NCI-H2196 (cell line): ENCODE data around the gene DOCK10.

Experiments
- DNase-seq: peaks from one replicate; lab custom pipeline; 2025; ENCODE audit not compliant: unreplicated experiment; lab: John Stamatoyannopoulos, UW

Gene DOCK10

GRCh38 chr2:225013425-225014365 is 28.6 kb downstream of the DOCK10 start:
- DNase-seq: no peak

GRCh38 chr2:225011585-225011984 is 30.7 kb downstream of the DOCK10 start:
- no peak for DNase-seq

- DNase-seq: no peak
Measured at GRCh38 chr2:225010804-225011203, 31.5 kb downstream of the DOCK10 start.

GRCh38 chr2:225009768-225010167 is 32.5 kb downstream of the DOCK10 start:
- DNase-seq: no peak

- DNase-seq: peak; percentile 19
Measured at GRCh38 chr2:225008935-225009334, 33.3 kb downstream of the DOCK10 start.

- DNase-seq: no peak
Measured at GRCh38 chr2:225008179-225008856, 34.0 kb downstream of the DOCK10 start.

GRCh38 chr2:225006730-225007129 is 35.5 kb downstream of the DOCK10 start:
- no peak for DNase-seq

- no peak for DNase-seq
Measured at GRCh38 chr2:225004597-225004996, 37.7 kb downstream of the DOCK10 start.

- DNase-seq: peak; percentile 14
Measured at GRCh38 chr2:225002656-225003045, 39.6 kb downstream of the DOCK10 start.

GRCh38 chr2:225002039-225002655 is 40.1 kb downstream of the DOCK10 start:
- peak; percentile 71 for DNase-seq

GRCh38 chr2:224999754-225000153 is 42.5 kb downstream of the DOCK10 start:
- DNase-seq: no peak

- DNase-seq: no peak
Measured at GRCh38 chr2:224999321-224999720, 42.9 kb downstream of the DOCK10 start.

GRCh38 chr2:224997802-224998201 is 44.5 kb downstream of the DOCK10 start:
- no peak for DNase-seq

- no peak for DNase-seq
Measured at GRCh38 chr2:224995419-224995818, 46.8 kb downstream of the DOCK10 start.

GRCh38 chr2:224994242-224994823 is 47.9 kb downstream of the DOCK10 start:
- DNase-seq: no peak

- no peak for DNase-seq
Measured at GRCh38 chr2:224990710-224991109, 51.6 kb downstream of the DOCK10 start.

- DNase-seq: no peak
Measured at GRCh38 chr2:224987733-224988132, 54.5 kb downstream of the DOCK10 start.

GRCh38 chr2:224986477-224986876 is 55.8 kb downstream of the DOCK10 start:
- DNase-seq: no peak

GRCh38 chr2:224984637-224985036 is 57.6 kb downstream of the DOCK10 start:
- no peak for DNase-seq

- DNase-seq: no peak
Measured at GRCh38 chr2:224983712-224984554, 58.3 kb downstream of the DOCK10 start.
